Measurements from ENCODE around the gene PPIC.
A peak's percentile ranks its signal among the peaks of the same experiment; 100 is the strongest.

PPIC gene

GRCh38 chr5:123039673-123040072 lies 3.1 kb upstream of the PPIC start:
- DNase-seq (ENCODE audit: low read depth), result no peak
- TF ChIP-seq CTCF (conservative IDR thresholded peaks at IDR 0.05; ENCODE audit: low read depth, low read length), result no peak
- H3K4me3 ChIP-seq (ENCODE audit: low read length), result no peak overlapping the region

GRCh38 chr5:123037104-123037418 lies 536 bp upstream of the PPIC start:
- DNase-seq (ENCODE audit: low read depth), result no peak

GRCh38 chr5:123035918-123036390 lies 571 bp downstream of the PPIC start:
- peak; percentile 12 for TF ChIP-seq CTCF (conservative IDR thresholded peaks at IDR 0.05; ENCODE audit: low read depth, low read length)
- peak overlapping the region; percentile 74 for H3K4me3 ChIP-seq (ENCODE audit: low read length)
- no peak for DNase-seq (ENCODE audit: low read depth)

More at GRCh38 chr5:123037104-123037418, 536 bp upstream of the PPIC start:
- H3K4me3 ChIP-seq (ENCODE audit: low read length), result peak overlapping the region; percentile 74
- TF ChIP-seq CTCF (conservative IDR thresholded peaks at IDR 0.05; ENCODE audit: low read depth, low read length), result no peak

- peak overlapping the region; percentile 74 for H3K4me3 ChIP-seq (ENCODE audit: low read length)
- TF ChIP-seq CTCF (conservative IDR thresholded peaks at IDR 0.05; ENCODE audit: low read depth, low read length), result no peak
- no peak for DNase-seq (ENCODE audit: low read depth)
Observed at GRCh38 chr5:123035360-123035917, 1.1 kb downstream of the PPIC start.

GRCh38 chr5:123033157-123033671 lies 3.3 kb downstream of the PPIC start:
- no peak for TF ChIP-seq CTCF (conservative IDR thresholded peaks at IDR 0.05; ENCODE audit: low read depth, low read length)
- no peak overlapping the region for H3K4me3 ChIP-seq (ENCODE audit: low read length)
- no peak for DNase-seq (ENCODE audit: low read depth)

- DNase-seq (ENCODE audit: low read depth), result no peak
- TF ChIP-seq CTCF (conservative IDR thresholded peaks at IDR 0.05; ENCODE audit: low read depth, low read length), result no peak
- no peak overlapping the region for H3K4me3 ChIP-seq (ENCODE audit: low read length)
Observed at GRCh38 chr5:123028222-123028621, 8.3 kb downstream of the PPIC start.

GRCh38 chr5:123014689-123015088 lies 21.8 kb downstream of the PPIC start:
- no peak for DNase-seq (ENCODE audit: low read depth)
- no peak overlapping the region for H3K4me3 ChIP-seq (ENCODE audit: low read length)
- TF ChIP-seq CTCF (conservative IDR thresholded peaks at IDR 0.05; ENCODE audit: low read depth, low read length), result no peak
